Right lobe of liver (tissue), 6 donors: ENCODE results near the gene SMIM41. TPM values are rescaled to one million over a fixed set of nuclear protein-coding genes. Genes with fewer than 3 reads are reported as not detected.

Experiments used
- ATAC-seq, 4 donors: fragments of 200-7000 bp; cut with Tn5 transposase; one replicate each; pipeline ENCODE4 v1.9.1; 2020; ENCODE audit warnings: mild to moderate bottlenecking in 4 of 4, moderate library complexity in 4 of 4
- DNase-seq, 3 donors: peaks; one replicate each; pipeline ENCODE4 v3.0.0-alpha.2; 2020
- H3K27ac ChIP-seq, 3 donors: fragments of 200-600 bp; one replicate each; pipeline ENCODE4 v1.8.0; 2022
- H3K27me3 ChIP-seq, 2 donors: fragments of 200-600 bp; one replicate each; pipeline ENCODE4 v1.8.0; 2022
- H3K36me3 ChIP-seq, 4 donors: fragments of 200-600 bp; sonication (generic) in 1 of 4; one replicate each; pipeline versions ENCODE4 v1.5.1 to v1.8.0; 2017 to 2022; ENCODE audit warnings: control low read depth in 1 of 4
- H3K4me1 ChIP-seq, 4 donors: fragments of 200-600 bp; sonication (generic) in 1 of 4; one replicate each; pipeline versions ENCODE4 v1.5.1 to v1.8.0; 2017 to 2022; ENCODE audit warnings: control low read depth in 1 of 4
- H3K4me3 ChIP-seq, 3 donors: fragments of 200-600 bp; one replicate each; pipeline ENCODE4 v1.8.0; 2022
- H3K9me3 ChIP-seq, 4 donors: fragments of 200-600 bp; sonication (generic) in 1 of 4; one replicate each; pipeline versions ENCODE4 v1.5.1 to v1.8.0; 2017 to 2022; ENCODE audit warnings: control low read depth in 1 of 4
- CTCF ChIP-seq, 4 donors: fragments of 200-600 bp in 3 of 4; fragments of 450-650 bp in 1 of 4; IDR thresholded peaks; one replicate each; pipeline versions ENCODE4 v1.5.1 to v1.8.0; 2016 to 2022; ENCODE audit warnings: antibody characterized with exemption in 4 of 4, mild to moderate bottlenecking in 2 of 4
- POLR2A ChIP-seq: fragments of 450-650 bp; IDR thresholded peaks from one replicate; pipeline ENCODE4 v1.6.1; 2017; ENCODE audit warnings: antibody characterized with exemption, mild to moderate bottlenecking
- WGBS: methylation state at CpG from one replicate; pipeline ENCODE4 v1.1.6; 2018; ENCODE audit warnings: low coverage, low lambda C conversion rate; ENCODE audit not compliant: insufficient coverage; ENCODE audit errors: missing lambda C conversion rate; 5-methylcytosine and 5-hydroxymethylcytosine counted together
- intact Hi-C, 2 donors: fragments of 100-400 bp; cut with DNase I; formaldehyde crosslinking; loops; one replicate each; pipeline versions ENCODE4 v1.11.2 to v1.14.1; 2022
- total RNA-seq, 6 experiments: library from RNA; depleted of rRNA in 2 of 6; stranded (reverse); fragments of >200 nt in 2 of 6; fragmentation: NEBNext Ultra II Directional in 3 of 6; extraction: Animal tissue kit (Norgen Biotek cat#: 25700) in 3 of 6; gene quantifications; one replicate each; pipeline versions ENCODE4 v1.1.0 to v1.2.4, GENCODE V29; 2016 to 2023
- donor health status: DM: no; HTN: yes; CAD: no.
- donor health status: DM: no; HTN: no; CAD: no.
- donor health status: DM: no; HTN: no; CAD: no.
- donor health status: DM: no; HTN: yes; CAD: no.
- donor health status: DM: no; HTN: yes; CAD: no.

The SMIM41 gene
- total RNA-seq, 6 experiments from 2014 or later: not detected

GRCh38 chr12:52090291-52090690, 10.8 kb downstream of the SMIM41 start:
- Histone ChIP-seq H3K4me3 (no peak overlapping the region), H3K27me3 (no peaks in the 10 kb centered on the region), H3K4me1 (peaks cover 0 to 20% (median 7%) of the 10 kb centered on the region in 4 donors), H3K9me3 (no peaks in the 10 kb centered on the region), H3K36me3 (no peaks in the 10 kb centered on the region), H3K27ac (no peak overlapping the region)
- intact Hi-C loops: no loop called here
- WGBS: 74% methylated on average over 3 of the region's 10 CpGs
- TF ChIP-seq CTCF (IDR thresholded peaks at IDR 0.05) (no peak), POLR2A (no peak)
- ATAC-seq (no peak), DNase-seq (no peak)

DNA sequence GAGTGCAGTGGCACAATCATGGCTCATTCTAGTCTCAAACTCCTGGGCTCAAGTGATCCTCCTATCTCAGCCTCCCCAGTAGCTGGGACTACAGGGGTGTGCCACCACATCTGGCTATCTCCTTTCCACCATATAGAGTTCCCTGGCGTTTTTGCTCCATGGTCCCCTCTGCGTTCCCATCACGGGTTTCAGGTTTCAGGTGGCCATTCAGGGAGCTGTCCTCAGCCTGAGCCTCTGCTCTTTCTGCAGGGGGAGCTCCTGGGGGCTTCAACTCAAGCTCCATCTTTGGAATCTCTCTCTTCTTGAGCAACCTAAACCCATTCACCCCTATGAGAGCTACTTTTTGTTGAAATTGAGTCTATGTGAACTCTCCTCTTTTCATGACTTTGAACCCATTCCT, 11.6 kb downstream of the SMIM41 start:
- peaks cover 0 to 20% (median 7%) of the 10 kb centered on the region in 4 donors for H3K4me1 ChIP-seq
- intact Hi-C loops: no loop called here
- no peak for DNase-seq

GRCh38 chr12:52091869-52092268, 12.4 kb downstream of the SMIM41 start:
- H3K36me3 ChIP-seq: no peaks in the 10 kb centered on the region
- no peak for TF ChIP-seq POLR2A
- TF ChIP-seq CTCF (IDR thresholded peaks at IDR 0.05): no peak

More for the DNA sequence above, 11.6 kb downstream of the SMIM41 start:
- no peaks in the 10 kb centered on the region for H3K36me3 ChIP-seq
- no peak for ATAC-seq
- H3K27ac ChIP-seq: no peak overlapping the region
- 64% methylated on average over 3 of the region's 3 CpGs for WGBS
- no peaks in the 10 kb centered on the region for H3K9me3 ChIP-seq
- no peak overlapping the region for H3K4me3 ChIP-seq
- TF ChIP-seq POLR2A (no peak), CTCF (IDR thresholded peaks at IDR 0.05) (no peak)
- no peaks in the 10 kb centered on the region for H3K27me3 ChIP-seq

DNA sequence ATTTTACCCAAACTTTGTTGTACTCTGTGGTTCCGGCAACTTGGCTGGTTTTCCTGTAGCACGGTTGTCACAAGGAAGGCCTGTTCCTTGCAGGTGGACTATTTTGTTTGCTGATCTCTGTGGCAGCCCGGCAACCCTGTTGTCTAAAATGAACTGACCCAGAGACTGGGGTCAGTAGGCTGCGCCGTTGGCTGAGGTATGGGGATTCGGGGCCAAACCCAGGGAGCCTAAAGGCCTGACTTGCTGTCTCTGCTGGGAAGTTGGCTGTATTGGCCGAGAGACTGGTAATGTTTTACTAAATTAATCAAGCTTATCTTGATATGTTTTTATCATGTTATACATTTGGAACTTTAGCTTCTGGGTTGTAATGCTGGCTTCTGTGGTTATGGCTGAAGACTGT, 13.8 kb downstream of the SMIM41 start:
- DNase-seq (peak; percentile 82 to 95 (median 93)), ATAC-seq (peak; percentile 98 to 99 (median 99))
- no peaks in the 10 kb centered on the region for H3K36me3 ChIP-seq
- 17% methylated on average over 7 of the region's 7 CpGs for WGBS
- no peak for TF ChIP-seq CTCF (IDR thresholded peaks at IDR 0.05)
- TF ChIP-seq POLR2A: no peak
- no peaks in the 10 kb centered on the region for H3K9me3 ChIP-seq
- H3K27me3 ChIP-seq: no peaks in the 10 kb centered on the region
- peak overlapping the region in 2 of 3 donors; percentile 20 to 31 for H3K4me3 ChIP-seq
- intact Hi-C loops: no loop called here
- peaks cover 0 to 20% (median 7%) of the 10 kb centered on the region in 4 donors for H3K4me1 ChIP-seq
- H3K27ac ChIP-seq: peak overlapping the region in 2 of 3 donors; percentile 81 to 83

More at GRCh38 chr12:52091869-52092268, 12.4 kb downstream of the SMIM41 start:
- ATAC-seq (peak in 1 of 4 donors; percentile 17), DNase-seq (no peak)
- intact Hi-C loops: no loop called here
- peaks cover 0 to 20% (median 7%) of the 10 kb centered on the region in 4 donors for H3K4me1 ChIP-seq
- H3K27me3 ChIP-seq: no peaks in the 10 kb centered on the region
- H3K9me3 ChIP-seq: no peaks in the 10 kb centered on the region
- no peak overlapping the region for H3K27ac ChIP-seq
- WGBS: 58% methylated on average over 8 of the region's 8 CpGs
- H3K4me3 ChIP-seq: no peak overlapping the region
